Measurements from ENCODE around the gene TAF1C.

GRCh38 chr16:84227548-84227947, 40.7 kb upstream of the TAF1C start:
- no peak for TF ChIP-seq CTCF (IDR thresholded peaks at IDR 0.05; ENCODE audit: low read length)
- no peak for TF ChIP-seq EZH2 (optimal IDR thresholded peaks at IDR 0.05; ENCODE audit: low read depth, low read length)
